Astrocyte (in vitro differentiated cells and primary cell): ENCODE results near the gene PDSS2. TPM values are rescaled to one million over a fixed set of nuclear protein-coding genes. Genes with fewer than 3 reads are reported as not detected.

Source experiments
- DNase-seq: peaks from one replicate; pipeline ENCODE4 v3.0.0-alpha.2; 2010; ENCODE audit warnings: low read depth
- FAIRE-seq: peaks from 2 replicates; lab custom pipeline; 2011; peaks lifted over from hg19 to GRCh38; lab: Jason Lieb, UNC
- H2AFZ ChIP-seq: 2 replicates; pipeline ENCODE4 v1.6.0; 2012; ENCODE audit warnings: low read depth, low read length, inconsistent platforms
- H3K27ac ChIP-seq: 2 replicates; pipeline ENCODE4 v1.5.1; 2011; ENCODE audit warnings: low read depth, low read length, inconsistent platforms
- H3K27me3 ChIP-seq: 2 replicates; pipeline ENCODE4 v1.6.0; 2011; ENCODE audit warnings: low read length, inconsistent platforms; ENCODE audit not compliant: insufficient read depth
- H3K36me3 ChIP-seq: 2 replicates; pipeline ENCODE4 v1.5.1; 2011; ENCODE audit warnings: low read length, inconsistent platforms; ENCODE audit not compliant: insufficient read depth
- H3K4me1 ChIP-seq: 2 replicates; pipeline ENCODE4 v1.5.1; 2011; ENCODE audit warnings: low read length, inconsistent platforms; ENCODE audit not compliant: insufficient read depth
- H3K4me2 ChIP-seq: 2 replicates; pipeline ENCODE4 v1.6.0; 2012; ENCODE audit warnings: low read length, inconsistent platforms
- H3K4me3 ChIP-seq: 2 replicates; pipeline ENCODE4 v1.5.1; 2011; ENCODE audit warnings: low read depth, mild to moderate bottlenecking, low read length, inconsistent platforms; ENCODE audit not compliant: insufficient read depth
- H3K79me2 ChIP-seq: 2 replicates; pipeline ENCODE4 v1.6.0; 2012; ENCODE audit warnings: mild to moderate bottlenecking, low read length, inconsistent platforms; ENCODE audit not compliant: insufficient read depth
- H3K9ac ChIP-seq: 2 replicates; pipeline ENCODE4 v1.6.0; 2012; ENCODE audit warnings: mild to moderate bottlenecking, low read length, inconsistent platforms
- H3K9me3 ChIP-seq: 2 replicates; pipeline ENCODE4 v1.5.1; 2012; ENCODE audit warnings: low read depth, mild to moderate bottlenecking, low read length, inconsistent platforms; ENCODE audit not compliant: insufficient read depth
- H4K20me1 ChIP-seq: 2 replicates; pipeline ENCODE4 v1.6.0; 2012; ENCODE audit warnings: low read length, inconsistent platforms; ENCODE audit not compliant: insufficient read depth
- H3K27ac Mint-ChIP-seq: one replicate; pipeline ENCODE4 v1.8.0; 2021; ENCODE audit warnings: mild to moderate bottlenecking, mixed read lengths; ENCODE audit not compliant: unreplicated experiment
- H3K27me3 Mint-ChIP-seq: one replicate; pipeline ENCODE4 v1.8.0; 2021; ENCODE audit warnings: low read depth, mixed read lengths; ENCODE audit not compliant: unreplicated experiment
- H3K36me3 Mint-ChIP-seq: one replicate; pipeline ENCODE4 v1.8.0; 2021; ENCODE audit warnings: low read depth, mixed read lengths; ENCODE audit not compliant: unreplicated experiment
- H3K4me1 Mint-ChIP-seq: one replicate; pipeline ENCODE4 v1.8.0; 2021; ENCODE audit warnings: low read depth, mixed read lengths; ENCODE audit not compliant: unreplicated experiment
- H3K4me3 Mint-ChIP-seq: one replicate; pipeline ENCODE4 v1.8.0; 2021; ENCODE audit warnings: mild to moderate bottlenecking, moderate library complexity, mixed read lengths; ENCODE audit not compliant: unreplicated experiment
- H3K9me3 Mint-ChIP-seq: one replicate; pipeline ENCODE4 v1.8.0; 2021; ENCODE audit warnings: mild to moderate bottlenecking, mixed read lengths; ENCODE audit not compliant: unreplicated experiment
- EZH2 ChIP-seq: IDR thresholded peaks from 2 replicates; pipeline ENCODE4 v1.6.1; 2012; ENCODE audit warnings: mild to moderate bottlenecking, low read length, inconsistent platforms; ENCODE audit not compliant: insufficient read depth
- total RNA-seq: library from RNA; stranded (reverse); gene quantifications from 2 replicates; pipeline ENCODE4 v1.2.1, GENCODE V29; 2021
- TF ChIP-seq, protein P1 (sequence below): IDR thresholded peaks from 2 replicates; pipeline ENCODE4 v1.5.1; 2011; ENCODE audit warnings: low read depth, mild to moderate bottlenecking, inconsistent platforms, low read length, moderate library complexity; ENCODE audit not compliant: insufficient read depth

The PDSS2 gene
- total RNA-seq, 1 donor from 2014 or later = 7.7 TPM

DNA sequence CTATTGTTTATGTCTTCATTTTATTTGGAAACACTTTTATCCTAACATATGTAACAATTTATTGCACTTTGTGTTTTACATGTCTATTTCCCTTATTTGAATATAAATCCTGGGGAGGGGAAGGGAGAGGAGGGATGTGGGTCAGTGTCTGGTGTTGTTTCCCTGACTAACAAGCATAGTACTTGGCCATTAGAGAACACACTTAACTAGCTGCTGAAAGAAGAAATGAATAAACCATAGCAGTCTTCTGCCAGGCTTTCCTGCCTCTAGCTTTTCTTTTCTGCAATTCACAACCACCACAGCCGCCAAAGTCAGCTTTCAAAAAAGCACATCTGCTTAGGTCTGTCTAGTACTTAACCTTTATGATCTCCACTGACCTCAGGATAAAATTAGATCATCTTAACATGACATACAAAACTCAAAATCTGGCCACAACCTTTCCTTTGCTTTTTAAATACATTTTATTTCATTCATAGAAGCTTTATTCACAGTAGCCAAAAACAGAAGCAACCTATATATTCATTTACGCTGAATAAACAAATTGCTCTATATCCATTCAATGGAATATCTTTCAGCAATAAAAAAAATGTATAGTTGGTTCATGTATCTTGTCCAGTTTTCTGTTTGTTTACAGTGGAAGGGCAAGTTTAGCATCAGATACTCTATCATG, 16.3 kb downstream of the PDSS2 start:
- Histone ChIP-seq H4K20me1 (peaks cover 13% of the 10 kb centered on the region), H3K9me3 (peaks cover 9% of the 10 kb centered on the region), H3K27ac (peak overlapping the region; percentile 40), H3K4me3 (no peak overlapping the region), H2AFZ (no peak overlapping the region), H3K36me3 (no peaks in the 10 kb centered on the region), H3K4me1 (peaks cover 16% of the 10 kb centered on the region), H3K9ac (no peak overlapping the region), H3K79me2 (peaks cover 10% of the 10 kb centered on the region), H3K27me3 (no peaks in the 10 kb centered on the region), H3K4me2 (peak overlapping the region; percentile 65)
- no peak for FAIRE-seq
- peaks cover 7% of the 10 kb centered on the region for H3K9me3 Mint-ChIP-seq
- DNase-seq = no peak
- H3K27ac Mint-ChIP-seq = peak overlapping the region; percentile 0
- TF ChIP-seq EZH2 = no peak
- TF ChIP-seq, protein P1, sequence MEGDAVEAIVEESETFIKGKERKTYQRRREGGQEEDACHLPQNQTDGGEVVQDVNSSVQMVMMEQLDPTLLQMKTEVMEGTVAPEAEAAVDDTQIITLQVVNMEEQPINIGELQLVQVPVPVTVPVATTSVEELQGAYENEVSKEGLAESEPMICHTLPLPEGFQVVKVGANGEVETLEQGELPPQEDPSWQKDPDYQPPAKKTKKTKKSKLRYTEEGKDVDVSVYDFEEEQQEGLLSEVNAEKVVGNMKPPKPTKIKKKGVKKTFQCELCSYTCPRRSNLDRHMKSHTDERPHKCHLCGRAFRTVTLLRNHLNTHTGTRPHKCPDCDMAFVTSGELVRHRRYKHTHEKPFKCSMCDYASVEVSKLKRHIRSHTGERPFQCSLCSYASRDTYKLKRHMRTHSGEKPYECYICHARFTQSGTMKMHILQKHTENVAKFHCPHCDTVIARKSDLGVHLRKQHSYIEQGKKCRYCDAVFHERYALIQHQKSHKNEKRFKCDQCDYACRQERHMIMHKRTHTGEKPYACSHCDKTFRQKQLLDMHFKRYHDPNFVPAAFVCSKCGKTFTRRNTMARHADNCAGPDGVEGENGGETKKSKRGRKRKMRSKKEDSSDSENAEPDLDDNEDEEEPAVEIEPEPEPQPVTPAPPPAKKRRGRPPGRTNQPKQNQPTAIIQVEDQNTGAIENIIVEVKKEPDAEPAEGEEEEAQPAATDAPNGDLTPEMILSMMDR = no peak
- peaks cover 2% of the 10 kb centered on the region for H3K36me3 Mint-ChIP-seq
- H3K4me1 Mint-ChIP-seq = peaks cover 29% of the 10 kb centered on the region
- no peak overlapping the region for H3K4me3 Mint-ChIP-seq
- H3K27me3 Mint-ChIP-seq = no peaks in the 10 kb centered on the region

DNA sequence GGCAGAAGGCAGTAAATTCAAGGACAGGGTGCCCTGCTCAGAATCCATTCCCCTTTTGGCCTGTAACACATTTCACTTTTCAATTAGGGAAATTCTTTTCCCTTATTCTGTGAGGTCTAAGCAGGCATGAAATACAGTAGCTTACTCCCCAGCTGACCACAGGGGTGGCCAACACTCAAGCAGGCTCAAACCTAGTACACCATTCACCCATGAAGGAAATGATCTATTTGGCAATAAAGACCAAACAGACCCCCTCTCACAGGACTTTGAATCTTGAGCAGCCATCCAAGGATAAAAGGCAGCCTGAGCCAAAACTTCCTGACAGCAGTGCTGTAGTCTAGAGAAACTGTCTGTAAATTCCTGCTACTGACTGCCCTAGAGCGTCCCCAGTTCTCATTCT, 17.7 kb downstream of the PDSS2 start:
- H2AFZ ChIP-seq = no peak overlapping the region
- H3K36me3 Mint-ChIP-seq = peaks cover under 1% of the 10 kb centered on the region
- H3K4me3 ChIP-seq = no peak overlapping the region
- H3K27me3 Mint-ChIP-seq = no peaks in the 10 kb centered on the region
- peaks cover 6% of the 10 kb centered on the region for H3K79me2 ChIP-seq
- no peak overlapping the region for H3K4me2 ChIP-seq
- no peaks in the 10 kb centered on the region for H3K36me3 ChIP-seq
- peaks cover 2% of the 10 kb centered on the region for H3K9me3 Mint-ChIP-seq
- peaks cover 16% of the 10 kb centered on the region for H3K4me1 ChIP-seq
- peaks cover 13% of the 10 kb centered on the region for H4K20me1 ChIP-seq
- TF ChIP-seq EZH2 = no peak
- TF ChIP-seq, protein P1 = no peak
- H3K27me3 ChIP-seq = no peaks in the 10 kb centered on the region
- no peak overlapping the region for H3K27ac ChIP-seq
- FAIRE-seq (no peak), DNase-seq (no peak)
- no peak overlapping the region for H3K27ac Mint-ChIP-seq
- H3K9me3 ChIP-seq = no peaks in the 10 kb centered on the region
- no peak overlapping the region for H3K4me3 Mint-ChIP-seq
- no peak overlapping the region for H3K9ac ChIP-seq
- peaks cover 31% of the 10 kb centered on the region for H3K4me1 Mint-ChIP-seq

DNA sequence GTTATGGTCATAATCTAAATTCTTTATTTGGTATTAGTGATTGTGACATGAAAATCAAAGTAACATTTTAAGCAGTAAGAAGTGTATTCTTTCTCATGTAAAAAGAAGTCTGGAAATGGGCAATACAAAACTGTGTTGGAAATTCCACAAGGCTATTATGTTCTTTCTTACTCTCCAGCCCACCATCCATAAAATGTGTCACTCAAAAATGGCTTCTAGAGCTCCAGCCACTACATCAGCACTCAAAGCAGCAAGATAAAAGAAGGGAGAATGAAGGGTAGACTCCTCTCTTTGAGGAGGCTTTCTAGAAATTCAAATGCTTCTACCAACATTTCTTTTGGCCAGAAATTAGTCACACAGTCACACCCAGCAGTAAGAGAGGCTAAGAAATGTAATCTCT, 18.4 kb downstream of the PDSS2 start:
- Histone ChIP-seq H4K20me1 (peaks cover 13% of the 10 kb centered on the region), H3K4me1 (peaks cover 16% of the 10 kb centered on the region), H3K9me3 (no peaks in the 10 kb centered on the region), H3K36me3 (no peaks in the 10 kb centered on the region), H3K9ac (no peak overlapping the region), H3K4me2 (no peak overlapping the region), H3K27me3 (no peaks in the 10 kb centered on the region), H3K27ac (no peak overlapping the region), H3K4me3 (no peak overlapping the region), H3K79me2 (peaks cover 6% of the 10 kb centered on the region), H2AFZ (no peak overlapping the region)
- DNase-seq (no peak), FAIRE-seq (no peak)
- Mint-ChIP-seq H3K9me3 (no peaks in the 10 kb centered on the region), H3K27me3 (no peaks in the 10 kb centered on the region), H3K4me1 (peaks cover 33% of the 10 kb centered on the region), H3K36me3 (no peaks in the 10 kb centered on the region), H3K4me3 (no peak overlapping the region), H3K27ac (no peak overlapping the region)
- TF ChIP-seq EZH2 = no peak
- TF ChIP-seq, protein P1 = no peak
